T-cell (primary cell): Measurements from ENCODE around the gene RNF150. TPM values are rescaled to one million over a fixed set of nuclear protein-coding genes. Genes with fewer than 3 reads are reported as not detected.

Experiments
- ATAC-seq, 4 experiments: fragments of 200-7000 bp in 3 of 4; fragments of 150-1000 bp in 1 of 4; cut with Tn5 transposase; replicated peaks in 1 of 4; 1 replicate in 3 of 4; 2 replicates in 1 of 4; pipeline ENCODE4 v1.10.0; 2021; ENCODE audit warnings: moderate library complexity in 3 of 4, mild to moderate bottlenecking in 2 of 4, moderate number of reproducible peaks in 1 of 4
- CTCF ChIA-PET, 2 donors: fragments of 300-600 bp; sonication (Branson Sonifier 250); formaldehyde crosslinking; loops; one replicate each; lab custom pipeline; 2022; ENCODE audit warnings: antibody characterized with exemption in 2 of 2; lab: Charles Lee
- POLR2A ChIA-PET, 2 donors: fragments of 300-600 bp; sonication (Branson Sonifier 250); formaldehyde crosslinking; loops; one replicate each; lab custom pipeline; 2022; ENCODE audit warnings: antibody characterized with exemption in 2 of 2; lab: Charles Lee
- DNase-seq, 35 experiments: peaks; one replicate each; pipeline versions ENCODE4 v3.0.0 to v3.0.0-alpha.2; 2013 to 2023
- H3K27ac ChIP-seq: one replicate; pipeline ENCODE4 v1.5.1; 2013; ENCODE audit warnings: low read length
- H3K27me3 ChIP-seq, 2 experiments: replicated peaks in 1 of 2; 1 replicate in 1 of 2; 2 replicates in 1 of 2; pipeline versions ENCODE4 v1.6.1 to v1.7.0; 2013; ENCODE audit warnings: low read length in 1 of 2, mixed read lengths in 1 of 2; ENCODE audit not compliant: control insufficient read depth in 2 of 2, insufficient read depth in 2 of 2; ENCODE audit errors: extremely low read depth in 1 of 2
- H3K36me3 ChIP-seq, 2 donors: 1 replicate in 1 of 2; 2 replicates in 1 of 2; pipeline versions ENCODE4 v1.6.1 to v1.7.0; 2013; ENCODE audit warnings: low read length in 1 of 2; ENCODE audit not compliant: control insufficient read depth in 2 of 2, insufficient read depth in 1 of 2; ENCODE audit errors: extremely low read depth in 1 of 2
- H3K4me1 ChIP-seq, 2 experiments: 1 replicate in 1 of 2; 2 replicates in 1 of 2; pipeline versions ENCODE4 v1.6.1 to v1.7.0; 2013; ENCODE audit warnings: low read length in 2 of 2, mixed read lengths in 1 of 2; ENCODE audit not compliant: insufficient read depth in 2 of 2, control insufficient read depth in 1 of 2; ENCODE audit errors: extremely low read depth in 1 of 2
- H3K4me3 ChIP-seq, 2 donors: 1 replicate in 1 of 2; 2 replicates in 1 of 2; pipeline versions ENCODE4 v1.5.1 to v1.7.0; 2013; ENCODE audit warnings: mild to moderate bottlenecking in 2 of 2, low read length in 1 of 2, moderate library complexity in 1 of 2; ENCODE audit not compliant: control insufficient read depth in 1 of 2; ENCODE audit errors: extremely low read depth in 1 of 2
- H3K9me3 ChIP-seq: 2 replicates; pipeline ENCODE4 v1.7.0; 2013
- H3K27ac Mint-ChIP-seq, 2 donors: one replicate each; pipeline ENCODE4 v1.8.0; 2020 to 2021; ENCODE audit warnings: mild to moderate bottlenecking in 2 of 2, mixed read lengths in 2 of 2
- H3K27me3 Mint-ChIP-seq, 2 donors: one replicate each; pipeline ENCODE4 v1.8.0; 2021 to 2022; ENCODE audit warnings: mixed read lengths in 2 of 2
- H3K36me3 Mint-ChIP-seq: one replicate; pipeline ENCODE4 v1.8.0; 2021; ENCODE audit warnings: mixed read lengths
- H3K4me1 Mint-ChIP-seq, 3 donors: one replicate each; pipeline ENCODE4 v1.8.0; 2020 to 2022; ENCODE audit warnings: mixed read lengths in 3 of 3, mild to moderate bottlenecking in 1 of 3
- H3K4me3 Mint-ChIP-seq, 3 donors: one replicate each; pipeline ENCODE4 v1.8.0; 2020 to 2022; ENCODE audit warnings: mild to moderate bottlenecking in 3 of 3, mixed read lengths in 3 of 3, moderate library complexity in 3 of 3
- H3K9me3 Mint-ChIP-seq, 3 donors: one replicate each; pipeline ENCODE4 v1.8.0; 2020 to 2022; ENCODE audit warnings: mixed read lengths in 3 of 3
- WGBS: methylation state at CpG from one replicate; pipeline ENCODE4 v1.1.5; 2013; ENCODE audit warnings: missing lambda C conversion rate; ENCODE audit not compliant: insufficient coverage; 5-methylcytosine and 5-hydroxymethylcytosine counted together
- total RNA-seq, 35 experiments: library from RNA in 6 of 35; stranded (reverse) in 6 of 35; fragments of 120-200 nt in 1 of 35; gene quantifications; one replicate each; pipeline versions ENCODE4 v1.2.1 to v1.2.4 and lab custom pipeline; 2013 to 2026

Gene RNF150
- total RNA-seq, 5 donors from 2014 or later (not counting 1 experiment from before 2014, with no cell fraction given): 0.09 to 0.35 (median 0.30) TPM; not detected in 2

DNA sequence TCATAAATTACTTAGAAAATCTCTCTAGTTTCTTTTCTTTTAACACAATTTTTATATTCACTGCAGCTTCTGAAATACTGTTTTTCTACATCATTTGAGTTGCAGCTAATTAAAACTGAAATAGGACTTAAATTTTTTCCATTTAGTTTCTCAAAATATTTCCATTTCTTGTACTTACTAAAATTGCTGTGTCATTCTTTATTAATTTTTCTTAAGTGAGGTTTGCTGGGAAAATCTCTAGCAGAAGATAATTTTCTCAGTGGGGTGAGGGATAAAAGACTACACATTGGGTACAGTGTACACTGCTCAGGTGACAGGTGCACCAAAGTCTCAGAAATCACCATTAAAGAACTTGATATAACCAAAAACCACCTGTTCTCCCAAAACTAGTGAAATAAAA, 57.7 kb downstream of the RNF150 start:
- Mint-ChIP-seq H3K36me3 (no peaks in the 10 kb centered on the region), H3K4me3 (no peak overlapping the region), H3K4me1 (no peaks in the 10 kb centered on the region), H3K27me3 (no peaks in the 10 kb centered on the region), H3K9me3 (no peaks in the 10 kb centered on the region), H3K27ac (no peak overlapping the region)
- no peaks in the 10 kb centered on the region for H3K9me3 ChIP-seq
- ATAC-seq (no peak), DNase-seq (no peak)
- ChIA-PET CTCF (interaction anchor here in 1 of 2 donors (0.6 kb wide), 1 partner anchor 411 kb away, joined by 3 read pairs; no protein-coding TSS in a partner anchor), POLR2A (no interaction called here)
- H3K4me3 ChIP-seq: no peak overlapping the region
- H3K36me3 ChIP-seq: no peaks in the 10 kb centered on the region
- no peaks in the 10 kb centered on the region for H3K27me3 ChIP-seq
- H3K4me1 ChIP-seq: no peaks in the 10 kb centered on the region
- H3K27ac ChIP-seq: no peak overlapping the region

DNA sequence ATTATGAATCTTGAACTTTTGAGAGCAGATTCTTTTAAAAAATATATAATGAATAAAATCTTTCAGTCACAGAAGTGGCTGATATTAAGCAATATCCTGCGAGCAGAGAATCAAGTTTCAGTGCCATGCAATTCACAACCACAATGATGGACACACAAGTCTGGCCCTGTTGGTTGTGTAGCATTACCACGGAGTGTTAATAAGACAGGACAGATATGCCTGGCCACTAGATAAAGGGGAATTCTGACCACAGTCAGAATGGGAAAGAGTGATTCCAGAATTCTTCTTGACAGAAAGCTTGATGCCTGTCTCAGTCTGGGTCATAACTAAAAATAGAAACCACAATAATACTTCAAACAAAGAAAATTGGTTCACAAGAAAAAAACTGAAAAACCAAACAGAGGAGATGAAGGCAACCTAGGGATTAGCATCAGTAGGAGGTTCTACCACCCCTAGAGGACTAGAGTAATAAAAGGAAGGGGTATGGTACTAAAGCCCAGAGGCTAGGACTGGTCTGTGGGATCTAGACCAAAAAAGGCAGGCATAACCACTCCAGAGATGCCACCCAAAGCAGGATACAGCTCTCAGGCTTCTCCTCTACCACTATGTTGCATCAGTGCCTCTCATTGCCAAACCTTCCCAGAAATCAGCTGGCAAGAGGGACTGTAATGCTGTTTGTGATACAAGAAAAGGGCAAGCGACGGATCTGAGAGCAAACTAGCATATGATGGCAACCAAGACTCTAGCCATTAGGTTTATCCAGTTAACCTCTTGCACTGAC, 59.0 kb downstream of the RNF150 start:
- Histone ChIP-seq H3K4me1 (no peaks in the 10 kb centered on the region), H3K4me3 (no peak overlapping the region), H3K9me3 (no peaks in the 10 kb centered on the region), H3K27me3 (no peaks in the 10 kb centered on the region), H3K27ac (no peak overlapping the region), H3K36me3 (no peaks in the 10 kb centered on the region)
- ChIA-PET POLR2A (no interaction called here), CTCF (no interaction called here)
- DNase-seq: no peak
- ATAC-seq: no peak
- no peaks in the 10 kb centered on the region for H3K4me1 Mint-ChIP-seq
- no peaks in the 10 kb centered on the region for H3K27me3 Mint-ChIP-seq
- H3K27ac Mint-ChIP-seq: no peak overlapping the region
- no peak overlapping the region for H3K4me3 Mint-ChIP-seq
- no peaks in the 10 kb centered on the region for H3K36me3 Mint-ChIP-seq
- WGBS: no CpG with 5 or more reads among the region's 4 CpGs
- peaks cover 0 to 3% (median 0%) of the 10 kb centered on the region in 3 donors for H3K9me3 Mint-ChIP-seq

DNA sequence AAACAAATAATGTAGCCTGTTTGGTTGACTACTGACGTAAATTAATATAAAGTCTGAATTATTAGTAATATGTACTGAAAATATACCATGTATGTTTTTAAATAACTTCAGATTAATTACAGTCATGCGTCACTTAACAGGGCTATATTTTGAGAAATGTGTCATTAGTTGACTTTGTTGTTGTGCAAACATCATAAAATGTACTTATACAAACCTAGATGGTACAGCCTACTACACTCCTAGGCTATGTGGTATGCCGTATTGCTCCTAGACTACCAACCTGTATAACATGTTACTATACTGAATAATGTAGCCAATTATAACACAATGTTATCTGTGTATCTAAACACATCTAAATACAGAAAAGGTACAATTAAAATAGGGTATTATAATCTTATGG, 66.6 kb downstream of the RNF150 start:
- ATAC-seq (no peak), DNase-seq (no peak)
- Histone ChIP-seq H3K27ac (no peak overlapping the region), H3K27me3 (no peaks in the 10 kb centered on the region), H3K36me3 (no peaks in the 10 kb centered on the region), H3K4me1 (no peaks in the 10 kb centered on the region), H3K4me3 (no peak overlapping the region), H3K9me3 (no peaks in the 10 kb centered on the region)
- no CpG with 5 or more reads among the region's 3 CpGs for WGBS
- no peak overlapping the region for H3K4me3 Mint-ChIP-seq
- H3K36me3 Mint-ChIP-seq: no peaks in the 10 kb centered on the region
- H3K27ac Mint-ChIP-seq: no peak overlapping the region
- no peaks in the 10 kb centered on the region for H3K4me1 Mint-ChIP-seq
- CTCF ChIA-PET: no interaction called here
- H3K27me3 Mint-ChIP-seq: no peaks in the 10 kb centered on the region
- POLR2A ChIA-PET: no interaction called here
- peaks cover 0 to 3% (median 0%) of the 10 kb centered on the region in 3 donors for H3K9me3 Mint-ChIP-seq

DNA sequence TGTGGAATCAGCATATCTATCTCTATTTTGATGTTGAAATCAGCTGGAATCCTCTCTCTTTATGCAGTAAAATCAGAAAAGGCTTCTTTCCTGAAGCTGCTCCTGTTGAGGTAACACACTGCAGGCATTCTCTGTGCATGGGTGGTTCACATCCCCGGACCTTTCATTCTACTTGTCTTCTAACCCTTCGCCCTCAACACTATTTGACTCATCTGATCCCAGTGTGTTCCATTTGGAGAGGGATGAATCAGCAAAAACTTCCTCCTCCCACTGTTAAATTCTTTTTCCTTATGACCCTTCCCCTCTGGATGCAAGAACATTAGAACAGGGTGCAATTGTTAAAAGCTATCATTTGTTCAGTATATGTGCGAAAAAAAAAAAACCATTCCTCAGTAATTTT, 67.4 kb downstream of the RNF150 start:
- Histone ChIP-seq H3K4me3 (no peak overlapping the region), H3K36me3 (no peaks in the 10 kb centered on the region), H3K27me3 (no peaks in the 10 kb centered on the region), H3K9me3 (no peaks in the 10 kb centered on the region), H3K4me1 (no peaks in the 10 kb centered on the region), H3K27ac (no peak overlapping the region)
- ATAC-seq (no peak), DNase-seq (no peak)
- Mint-ChIP-seq H3K4me3 (no peak overlapping the region), H3K27ac (no peak overlapping the region), H3K4me1 (no peaks in the 10 kb centered on the region), H3K9me3 (peaks cover 0 to 3% (median 0%) of the 10 kb centered on the region in 3 donors), H3K27me3 (no peaks in the 10 kb centered on the region), H3K36me3 (no peaks in the 10 kb centered on the region)
- ChIA-PET CTCF (no interaction called here), POLR2A (no interaction called here)
- no CpG with 5 or more reads among the region's 3 CpGs for WGBS

DNA sequence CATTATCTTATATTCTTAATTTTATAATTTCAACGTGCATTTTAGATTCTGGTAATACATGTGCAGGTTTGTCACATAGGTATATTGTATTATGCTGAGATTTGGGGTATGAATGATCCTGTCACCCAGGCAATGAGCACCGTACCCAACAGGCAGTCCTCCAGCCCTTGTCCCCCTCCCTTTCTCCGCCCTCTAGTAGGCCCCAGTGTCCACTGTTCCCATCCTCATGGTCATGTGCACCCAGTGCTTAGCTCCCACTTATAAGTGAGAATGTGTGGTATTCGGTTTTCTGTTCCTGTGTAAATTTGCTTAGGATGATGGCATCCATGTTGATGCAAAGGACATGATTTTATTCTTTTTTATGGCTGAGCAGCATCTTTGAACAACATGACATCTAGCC, 70.6 kb downstream of the RNF150 start:
- Mint-ChIP-seq H3K9me3 (no peaks in the 10 kb centered on the region), H3K36me3 (no peaks in the 10 kb centered on the region), H3K4me3 (no peak overlapping the region), H3K27ac (no peak overlapping the region), H3K4me1 (no peaks in the 10 kb centered on the region), H3K27me3 (peaks cover 0 to 3% of the 10 kb centered on the region in 2 donors)
- H3K27me3 ChIP-seq: no peaks in the 10 kb centered on the region
- ChIA-PET POLR2A (no interaction called here), CTCF (no interaction called here)
- ATAC-seq (no peak), DNase-seq (no peak)
- no peaks in the 10 kb centered on the region for H3K4me1 ChIP-seq
- no peak overlapping the region for H3K4me3 ChIP-seq
- no peaks in the 10 kb centered on the region for H3K36me3 ChIP-seq
- H3K27ac ChIP-seq: no peak overlapping the region
- no peaks in the 10 kb centered on the region for H3K9me3 ChIP-seq
- WGBS: no CpG with 5 or more reads among the region's 4 CpGs

DNA sequence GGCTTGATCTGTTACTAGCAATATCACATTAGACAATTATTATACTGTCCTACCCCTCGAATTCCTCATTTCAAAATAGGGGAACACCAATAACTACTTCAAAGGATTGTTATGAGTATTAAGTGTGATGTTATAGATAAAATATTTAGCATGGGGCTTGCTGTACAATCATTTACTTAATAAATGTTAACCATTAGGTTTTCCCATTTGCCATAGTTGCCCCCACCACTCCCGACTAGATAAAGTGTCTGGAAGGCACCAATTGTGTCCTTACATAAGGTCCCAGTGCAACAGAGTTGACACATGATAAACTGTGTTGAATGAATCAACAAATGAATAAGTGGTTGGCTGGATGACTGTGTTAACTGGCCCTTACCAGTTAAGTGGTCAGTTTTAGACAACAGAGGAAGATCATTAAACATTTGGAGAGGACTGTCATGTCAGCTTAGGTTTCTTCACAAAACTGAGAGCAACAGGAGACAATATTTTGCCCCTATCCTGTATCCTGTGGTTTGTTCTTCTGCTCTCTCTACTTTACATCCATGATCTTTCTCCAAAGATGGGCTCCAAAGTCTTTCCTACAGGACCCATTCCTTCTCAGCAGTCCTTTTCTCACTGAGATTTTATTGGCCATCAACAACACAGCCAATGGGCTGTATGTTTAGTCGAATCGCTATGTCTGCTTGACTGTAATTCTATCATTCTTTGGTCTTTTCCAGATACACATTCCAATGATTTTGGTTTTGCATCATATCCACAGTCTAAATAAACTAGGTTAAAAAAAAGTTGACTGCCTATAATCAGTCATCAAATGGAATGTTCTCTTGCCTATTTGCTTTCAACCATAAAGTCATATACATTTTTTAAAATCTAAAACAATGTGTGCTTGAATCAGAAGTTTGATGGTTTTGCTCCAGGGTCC, 74.4 kb downstream of the RNF150 start:
- 100% methylated on average over 2 of the region's 4 CpGs for WGBS
- no peaks in the 10 kb centered on the region for H3K36me3 Mint-ChIP-seq
- POLR2A ChIA-PET: no interaction called here

More for the DNA sequence above, 74.4 kb downstream of the RNF150 start:
- Histone ChIP-seq H3K9me3 (no peaks in the 10 kb centered on the region), H3K4me3 (no peak overlapping the region), H3K36me3 (no peaks in the 10 kb centered on the region), H3K27me3 (no peaks in the 10 kb centered on the region), H3K27ac (no peak overlapping the region), H3K4me1 (no peaks in the 10 kb centered on the region)
- Mint-ChIP-seq H3K4me1 (no peaks in the 10 kb centered on the region), H3K9me3 (no peaks in the 10 kb centered on the region), H3K27me3 (peaks cover 0 to 3% of the 10 kb centered on the region in 2 donors), H3K4me3 (no peak overlapping the region), H3K27ac (no peak overlapping the region)
- CTCF ChIA-PET: no interaction called here
- ATAC-seq (no peak), DNase-seq (no peak)
